Measurements from ENCODE around the gene TANGO6. TPM values are rescaled to one million over a fixed set of nuclear protein-coding genes. Genes with fewer than 3 reads are reported as not detected.

TANGO6 gene
- total RNA-seq, 2 experiments from 2014 or later, result 22.7 to 22.8 TPM

- H3K36me3 ChIP-seq (ENCODE audit: insufficient read depth, low read length), result no peaks in the 10 kb centered on the region; the same call in 1 of the 2 replicates
- H3K79me2 ChIP-seq (ENCODE audit: insufficient read depth, low read depth, low read length), result no peaks in the 10 kb centered on the region
- no peak overlapping the region for H3K27ac ChIP-seq (ENCODE audit: low read depth, low read length, poor library complexity, severe bottlenecking)
- H3K4me2 ChIP-seq (ENCODE audit: low read length), result no peak overlapping the region
- no peaks in the 10 kb centered on the region for H3K9me2 ChIP-seq (ENCODE audit: insufficient read depth, low read length)
- no peaks in the 10 kb centered on the region for H3K9me3 ChIP-seq (ENCODE audit: low read length)
- no peaks in the 10 kb centered on the region for H3K4me1 ChIP-seq (ENCODE audit: insufficient read depth, low read length, poor library complexity, severe bottlenecking)
- intact Hi-C loops (cut with micrococcal nuclease; ENCODE audit: unreplicated experiment), result no loop called here
- DNase-seq (ENCODE audit: low spot score), result no peak
- ChIA-PET POLR2A (interaction anchor here (0.7 kb wide), 1 partner anchor 36 kb away, joined by 3 read pairs; no protein-coding TSS in a partner anchor), CTCF (ENCODE audit: unreplicated experiment) (no interaction called here)
- TF ChIP-seq, protein P1, sequence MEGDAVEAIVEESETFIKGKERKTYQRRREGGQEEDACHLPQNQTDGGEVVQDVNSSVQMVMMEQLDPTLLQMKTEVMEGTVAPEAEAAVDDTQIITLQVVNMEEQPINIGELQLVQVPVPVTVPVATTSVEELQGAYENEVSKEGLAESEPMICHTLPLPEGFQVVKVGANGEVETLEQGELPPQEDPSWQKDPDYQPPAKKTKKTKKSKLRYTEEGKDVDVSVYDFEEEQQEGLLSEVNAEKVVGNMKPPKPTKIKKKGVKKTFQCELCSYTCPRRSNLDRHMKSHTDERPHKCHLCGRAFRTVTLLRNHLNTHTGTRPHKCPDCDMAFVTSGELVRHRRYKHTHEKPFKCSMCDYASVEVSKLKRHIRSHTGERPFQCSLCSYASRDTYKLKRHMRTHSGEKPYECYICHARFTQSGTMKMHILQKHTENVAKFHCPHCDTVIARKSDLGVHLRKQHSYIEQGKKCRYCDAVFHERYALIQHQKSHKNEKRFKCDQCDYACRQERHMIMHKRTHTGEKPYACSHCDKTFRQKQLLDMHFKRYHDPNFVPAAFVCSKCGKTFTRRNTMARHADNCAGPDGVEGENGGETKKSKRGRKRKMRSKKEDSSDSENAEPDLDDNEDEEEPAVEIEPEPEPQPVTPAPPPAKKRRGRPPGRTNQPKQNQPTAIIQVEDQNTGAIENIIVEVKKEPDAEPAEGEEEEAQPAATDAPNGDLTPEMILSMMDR (conservative IDR thresholded peaks at IDR 0.05; ENCODE audit: low read length), result no peak
- no peak for TF ChIP-seq EZH2phosphoT487 (IDR thresholded peaks at IDR 0.05; ENCODE audit: borderline replicate concordance, low read depth, low read length)
- no TSS peak for BruUV-seq (replicated peaks)
- H3K4me3 ChIP-seq (ENCODE audit: low read depth, low read length, poor library complexity, severe bottlenecking), result no peak overlapping the region
- H2AFZ ChIP-seq (ENCODE audit: low read length), result no peak overlapping the region
- H4K20me1 ChIP-seq (ENCODE audit: insufficient read depth, low read length), result no peaks in the 10 kb centered on the region
Measured at GRCh38 chr16:68984467-68984866, 141.1 kb downstream of the TANGO6 start.

GRCh38 chr16:68985268-68985667 is 141.9 kb downstream of the TANGO6 start:
- ChIA-PET POLR2A (no interaction called here), CTCF (ENCODE audit: unreplicated experiment) (interaction anchor here (0.6 kb wide), 1 partner anchor 86 kb away, joined by 6 read pairs; no protein-coding TSS in a partner anchor)
- no TSS peak for BruUV-seq (replicated peaks)
- H3K4me3 ChIP-seq (ENCODE audit: low read depth, low read length, poor library complexity, severe bottlenecking), result no peak overlapping the region
- H3K4me2 ChIP-seq (ENCODE audit: low read length), result no peak overlapping the region
- H4K20me1 ChIP-seq (ENCODE audit: insufficient read depth, low read length), result no peaks in the 10 kb centered on the region
- DNase-seq (ENCODE audit: low spot score), result no peak
- no peak for TF ChIP-seq EZH2phosphoT487 (IDR thresholded peaks at IDR 0.05; ENCODE audit: borderline replicate concordance, low read depth, low read length)
- TF ChIP-seq, protein P1 (conservative IDR thresholded peaks at IDR 0.05; ENCODE audit: low read length), result no peak
- H3K9me3 ChIP-seq (ENCODE audit: low read length), result no peaks in the 10 kb centered on the region
- H3K27ac ChIP-seq (ENCODE audit: low read depth, low read length, poor library complexity, severe bottlenecking), result no peak overlapping the region
- H3K79me2 ChIP-seq (ENCODE audit: insufficient read depth, low read depth, low read length), result no peaks in the 10 kb centered on the region
- no peaks in the 10 kb centered on the region for H3K9me2 ChIP-seq (ENCODE audit: insufficient read depth, low read length)
- no peaks in the 10 kb centered on the region; the same call in 1 of the 2 replicates for H3K36me3 ChIP-seq (ENCODE audit: insufficient read depth, low read length)
- intact Hi-C loops (cut with micrococcal nuclease; ENCODE audit: unreplicated experiment), result no loop called here
- no peak overlapping the region for H2AFZ ChIP-seq (ENCODE audit: low read length)
- no peaks in the 10 kb centered on the region for H3K4me1 ChIP-seq (ENCODE audit: insufficient read depth, low read length, poor library complexity, severe bottlenecking)

- TF ChIP-seq, protein P1 (conservative IDR thresholded peaks at IDR 0.05; ENCODE audit: low read length), result no peak
- no peak for TF ChIP-seq EZH2phosphoT487 (IDR thresholded peaks at IDR 0.05; ENCODE audit: borderline replicate concordance, low read depth, low read length)
- no TSS peak for BruUV-seq (replicated peaks)
- Histone ChIP-seq H3K9me3 (ENCODE audit: low read length) (no peaks in the 10 kb centered on the region), H4K20me1 (ENCODE audit: insufficient read depth, low read length) (no peaks in the 10 kb centered on the region), H3K4me3 (ENCODE audit: low read depth, low read length, poor library complexity, severe bottlenecking) (no peak overlapping the region), H3K9me2 (ENCODE audit: insufficient read depth, low read length) (no peaks in the 10 kb centered on the region), H3K27ac (ENCODE audit: low read depth, low read length, poor library complexity, severe bottlenecking) (no peak overlapping the region), H3K79me2 (ENCODE audit: insufficient read depth, low read depth, low read length) (no peaks in the 10 kb centered on the region), H3K36me3 (ENCODE audit: insufficient read depth, low read length) (no peaks in the 10 kb centered on the region; the same call in 1 of the 2 replicates), H2AFZ (ENCODE audit: low read length) (no peak overlapping the region), H3K4me1 (ENCODE audit: insufficient read depth, low read length, poor library complexity, severe bottlenecking) (no peaks in the 10 kb centered on the region), H3K4me2 (ENCODE audit: low read length) (no peak overlapping the region)
- no peak for DNase-seq (ENCODE audit: low spot score)
- intact Hi-C loops (cut with micrococcal nuclease; ENCODE audit: unreplicated experiment), result no loop called here
- ChIA-PET POLR2A (no interaction called here), CTCF (ENCODE audit: unreplicated experiment) (interaction anchor here (0.6 kb wide), 1 partner anchor 86 kb away, joined by 6 read pairs; no protein-coding TSS in a partner anchor)
Measured at GRCh38 chr16:68985855-68986254, 142.5 kb downstream of the TANGO6 start.
